ENCODE results near the gene TMOD3.
"Not testable (repeated sequence)": the region's sequence is repeated elsewhere in the genome, so short reads cannot be mapped to it uniquely, and the experiment has no call there.

The TMOD3 gene

DNA sequence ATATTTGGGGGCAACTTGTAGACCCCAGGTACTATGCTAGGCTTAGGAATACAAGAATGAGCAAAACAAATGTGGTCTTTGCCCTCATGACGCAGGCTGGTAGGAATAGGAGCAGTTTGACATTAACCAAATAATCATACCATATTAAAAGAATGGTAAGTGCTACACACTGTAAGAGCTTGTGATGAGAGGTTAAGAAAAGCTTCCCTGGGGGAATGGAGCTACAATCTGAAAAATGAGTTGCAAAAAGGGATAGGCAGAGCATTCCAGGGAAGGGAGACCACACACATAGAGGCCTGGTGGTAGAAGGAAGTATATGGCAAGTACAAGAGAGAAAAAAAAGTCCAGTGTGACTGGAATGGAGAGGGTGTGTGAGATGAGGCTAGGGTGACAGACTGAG, 37.3 kb downstream of the TMOD3 start:
- no peak for DNase-seq

DNA sequence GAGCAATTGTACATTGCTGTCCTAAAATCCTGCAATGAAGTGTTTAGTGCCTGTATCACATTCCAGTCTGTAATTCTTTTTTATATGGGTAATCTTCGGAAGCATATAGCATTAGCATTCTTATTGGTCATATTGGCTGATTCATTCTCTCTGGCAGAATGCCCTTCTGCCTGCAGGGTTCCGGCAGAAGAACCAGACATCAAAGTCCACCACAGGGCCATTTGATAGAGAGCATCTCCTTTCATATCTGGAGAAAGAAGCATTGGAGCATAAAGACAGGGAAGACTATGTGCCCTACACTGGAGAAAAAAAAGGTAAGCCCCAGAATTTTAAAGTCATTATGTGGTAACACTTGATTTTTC, 39.6 kb downstream of the TMOD3 start:
- DNase-seq, result no peak

DNA sequence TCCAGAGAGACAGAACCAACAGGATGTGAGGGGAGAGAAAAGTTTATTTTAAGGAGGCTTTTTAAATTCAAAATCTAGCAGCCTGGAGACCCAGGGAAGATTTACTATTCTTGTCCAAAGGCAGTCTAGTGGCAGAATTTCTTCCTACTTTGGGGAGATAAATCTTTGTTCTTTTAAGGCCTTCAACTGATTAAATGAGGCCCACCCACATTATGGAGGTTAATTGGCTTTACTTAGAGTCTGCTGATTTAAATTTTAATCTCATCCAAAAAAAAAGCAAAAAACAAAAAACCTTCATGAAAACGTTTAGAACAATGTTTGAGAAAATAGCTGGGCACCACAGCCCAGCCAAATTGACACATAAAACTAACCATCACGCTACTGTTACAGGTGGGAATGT, 41.3 kb downstream of the TMOD3 start:
- DNase-seq, result no peak

DNA sequence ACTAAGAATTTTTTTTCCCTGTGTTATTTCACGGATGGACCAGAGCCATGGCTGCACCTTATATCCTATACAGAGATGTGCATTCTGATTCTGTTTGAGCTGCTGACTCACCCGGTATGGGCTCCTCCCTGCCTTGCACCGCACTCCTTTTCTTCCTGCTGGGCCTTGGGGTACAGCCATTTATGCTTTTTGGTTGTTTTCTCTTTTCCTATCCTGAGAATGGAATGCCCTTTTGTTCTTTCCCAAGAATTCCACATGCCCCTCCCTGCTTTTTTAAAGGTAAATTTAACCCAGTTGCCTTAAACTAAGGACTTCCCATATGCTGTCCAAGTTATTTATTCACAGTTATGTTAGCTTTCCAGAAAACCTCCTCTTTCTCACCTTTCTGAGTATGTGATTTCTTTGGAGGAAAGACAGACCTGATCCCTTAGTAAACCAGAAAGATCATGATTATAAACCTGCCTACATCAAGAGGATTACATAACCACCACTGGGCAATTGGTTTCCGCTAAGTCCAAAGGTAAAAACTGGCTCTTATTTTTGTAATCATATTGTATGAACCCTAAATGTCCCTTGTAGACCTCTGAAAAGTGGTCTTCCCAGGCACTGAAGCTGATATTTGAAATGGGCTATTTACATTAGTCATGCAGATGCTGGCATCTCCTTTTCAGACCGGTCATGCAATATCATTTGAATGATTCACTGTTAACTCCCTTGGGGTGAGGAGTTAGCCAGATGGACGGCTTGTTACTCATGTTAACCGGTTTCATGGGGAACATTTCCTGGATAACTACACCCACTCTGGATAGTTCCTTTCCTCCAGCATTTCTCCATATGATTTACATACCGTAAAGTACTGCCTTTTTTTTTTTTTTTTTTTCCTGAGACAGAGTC, 45.5 kb downstream of the TMOD3 start:
- no peak for DNase-seq

DNA sequence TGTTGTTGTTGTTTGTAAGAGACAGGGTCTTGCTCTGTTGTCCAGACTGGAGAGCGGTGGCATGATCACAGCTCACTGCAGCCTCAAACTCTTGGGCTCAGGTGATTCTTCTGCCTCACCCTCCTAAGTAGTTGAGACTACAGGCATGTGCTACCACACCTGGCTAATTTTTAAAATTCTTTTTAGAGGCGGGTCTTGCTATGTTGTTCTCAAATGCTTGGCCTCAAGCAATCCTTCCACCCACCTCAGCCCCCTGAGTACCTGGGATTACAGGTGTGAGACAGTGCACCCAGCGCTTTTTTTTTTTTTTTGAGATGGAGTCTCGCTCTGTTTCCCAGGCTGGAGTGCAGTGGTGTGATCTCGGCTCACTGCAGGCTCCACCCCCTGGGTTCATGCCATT, 46.7 kb downstream of the TMOD3 start:
- no peak for DNase-seq

DNA sequence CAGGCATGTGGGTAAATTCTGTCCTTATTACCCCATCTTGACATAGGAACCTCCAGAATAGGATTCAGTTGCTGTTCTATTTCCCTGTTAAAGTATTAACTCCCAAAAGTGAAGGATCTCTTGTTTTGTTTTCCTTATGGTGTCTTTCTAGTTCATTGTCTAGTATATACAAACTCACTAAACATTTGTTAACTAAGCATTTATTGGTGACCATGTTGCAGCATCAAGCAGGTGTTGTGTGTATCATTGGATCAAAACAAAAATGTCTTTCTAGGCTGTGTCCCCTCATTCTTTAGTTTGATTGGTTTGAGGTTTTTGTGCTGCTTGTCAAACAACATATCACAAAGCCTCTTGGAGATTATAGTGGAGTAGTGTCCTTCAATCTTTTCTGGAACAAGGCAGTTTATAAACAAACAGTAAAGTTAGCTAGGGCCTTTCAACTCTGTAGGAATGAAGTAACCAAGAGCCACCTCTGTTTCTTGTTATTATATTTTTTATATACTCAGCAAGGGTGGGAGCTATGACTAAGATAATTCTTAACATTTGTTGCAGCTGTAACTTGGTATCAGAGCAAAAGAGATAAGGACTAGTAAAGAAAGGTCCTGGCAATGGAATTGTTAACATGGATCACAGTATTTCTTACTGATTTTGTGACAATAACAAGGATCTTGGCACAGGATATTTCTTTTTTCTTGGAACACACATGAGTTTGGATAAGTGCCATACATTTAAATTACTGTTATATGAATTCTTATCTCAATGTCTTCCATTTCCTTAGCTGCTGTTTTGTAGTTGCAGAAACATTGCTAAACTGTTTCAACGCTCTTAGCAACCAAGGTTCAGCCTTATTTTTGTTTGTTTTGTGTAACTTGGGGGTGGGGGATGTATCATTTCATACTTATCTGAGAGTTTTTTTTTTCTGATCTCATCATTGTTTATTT, 49.3 kb downstream of the TMOD3 start:
- DNase-seq, result no peak

DNA sequence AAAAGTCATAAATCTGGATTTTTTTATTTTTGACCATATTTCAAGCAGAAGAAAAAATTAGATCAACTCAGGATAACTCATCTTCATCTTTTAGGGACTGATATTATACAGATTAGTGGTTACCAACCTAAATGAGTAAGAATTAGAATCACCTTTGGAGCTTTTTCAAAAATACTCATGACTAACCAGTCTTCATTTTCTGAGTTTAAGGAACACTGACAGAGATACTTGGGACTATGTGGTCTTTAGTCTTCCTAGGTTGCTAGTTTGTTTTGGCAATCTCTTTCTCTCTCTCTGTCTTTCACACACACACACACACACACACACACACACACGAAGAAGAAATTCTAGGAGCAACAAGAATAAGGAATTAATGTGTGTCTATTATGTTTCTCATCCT, 50.1 kb downstream of the TMOD3 start:
- no peak for DNase-seq

DNA sequence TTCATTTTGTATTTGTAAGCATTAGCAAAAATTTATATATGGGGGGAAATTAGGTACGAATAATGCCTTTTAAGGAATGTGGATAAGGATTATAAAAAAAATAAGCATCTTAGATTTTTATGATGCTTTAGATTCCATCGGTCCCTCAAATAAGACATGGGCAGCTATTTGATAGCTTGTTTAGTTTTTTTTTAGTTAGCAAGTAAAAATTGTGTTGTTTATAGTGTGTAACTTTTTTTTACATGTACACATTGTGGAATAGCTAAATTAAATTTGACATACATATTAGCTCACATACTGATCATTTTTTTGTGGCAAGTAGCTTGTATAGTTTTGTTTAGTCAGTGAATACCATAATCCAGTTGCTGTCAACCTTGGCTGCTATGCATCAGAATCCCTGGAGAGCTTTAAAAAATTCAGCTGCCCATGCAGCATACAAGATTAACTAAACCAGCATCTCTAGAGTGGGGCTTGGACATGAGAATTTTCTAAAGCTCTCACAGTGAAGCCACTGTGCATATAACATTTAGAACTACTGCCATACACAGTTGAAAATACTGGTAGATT, 53.9 kb downstream of the TMOD3 start:
- no peak for DNase-seq

DNA sequence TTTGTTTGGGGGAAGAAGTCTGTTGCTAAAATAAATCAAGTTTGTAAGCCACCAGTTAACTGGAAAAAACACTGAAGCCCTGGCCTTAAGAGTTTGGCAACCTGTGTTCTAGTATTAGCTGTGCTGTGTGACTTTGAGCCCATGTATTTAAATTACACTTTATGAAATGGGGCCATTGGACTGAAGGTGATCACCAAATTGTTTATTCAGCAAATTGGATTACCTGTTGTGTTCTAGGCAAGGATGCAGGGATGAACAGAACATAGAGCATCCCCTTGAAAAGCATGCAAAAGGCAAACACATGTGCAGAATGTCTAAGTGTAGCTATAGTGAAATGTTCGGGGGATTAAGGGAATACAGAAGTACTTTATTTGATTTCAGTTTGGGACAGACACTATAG, 54.6 kb downstream of the TMOD3 start:
- no peak for DNase-seq

DNA sequence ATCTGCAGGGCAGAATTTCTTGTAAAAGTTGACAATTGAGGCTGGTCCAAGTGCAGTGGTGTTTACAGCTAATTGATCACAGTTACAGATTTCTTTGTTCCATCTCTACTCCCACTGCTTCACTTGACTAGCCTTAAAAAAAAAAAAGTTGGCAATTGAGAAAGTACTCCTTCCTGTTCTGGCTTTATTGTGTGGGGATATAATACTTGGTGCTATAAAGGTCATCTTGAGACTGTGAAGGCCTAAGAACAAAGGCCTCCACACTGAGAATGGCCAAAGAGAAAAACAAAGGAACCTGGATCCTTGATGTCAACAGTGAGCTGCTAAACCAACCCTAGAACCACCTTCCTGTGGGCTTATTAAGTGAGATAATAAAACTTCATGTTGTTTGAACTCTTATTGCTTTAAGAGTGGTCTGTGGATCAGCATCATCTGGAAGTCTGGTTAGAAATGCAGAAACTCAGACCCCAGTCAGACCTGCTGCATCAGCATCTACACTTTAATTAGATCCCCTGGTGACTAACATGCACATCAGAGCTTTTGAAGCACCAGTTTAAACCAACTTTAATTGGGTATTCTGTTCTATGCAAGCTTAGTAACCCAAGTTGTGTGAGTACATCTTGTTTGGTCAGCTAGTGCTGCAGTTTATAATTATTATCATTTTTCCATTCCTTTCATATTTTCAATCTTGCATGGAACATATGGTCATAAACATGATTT, 55.2 kb downstream of the TMOD3 start:
- no peak for DNase-seq

DNA sequence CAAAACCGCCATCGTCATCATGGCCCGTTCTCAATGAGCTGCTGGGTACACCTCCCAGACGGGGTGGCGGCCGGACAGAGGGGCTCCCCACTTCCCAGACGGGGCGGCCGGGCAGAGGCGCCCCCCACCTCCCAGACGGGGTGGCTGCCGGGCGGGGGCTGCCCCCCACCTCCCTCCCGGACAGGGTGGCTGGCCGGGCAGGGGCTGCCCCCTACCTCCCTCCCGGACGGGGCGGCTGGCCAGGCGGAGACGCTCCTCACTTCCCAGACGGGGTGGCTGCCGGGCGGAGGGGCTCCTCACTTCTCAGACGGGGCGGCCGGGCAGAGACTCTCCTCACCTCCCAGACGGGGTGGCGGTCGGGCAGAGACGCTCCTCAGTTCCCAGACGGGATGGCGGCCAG, 56.3 kb downstream of the TMOD3 start:
- not testable (repeated sequence) for DNase-seq

DNA sequence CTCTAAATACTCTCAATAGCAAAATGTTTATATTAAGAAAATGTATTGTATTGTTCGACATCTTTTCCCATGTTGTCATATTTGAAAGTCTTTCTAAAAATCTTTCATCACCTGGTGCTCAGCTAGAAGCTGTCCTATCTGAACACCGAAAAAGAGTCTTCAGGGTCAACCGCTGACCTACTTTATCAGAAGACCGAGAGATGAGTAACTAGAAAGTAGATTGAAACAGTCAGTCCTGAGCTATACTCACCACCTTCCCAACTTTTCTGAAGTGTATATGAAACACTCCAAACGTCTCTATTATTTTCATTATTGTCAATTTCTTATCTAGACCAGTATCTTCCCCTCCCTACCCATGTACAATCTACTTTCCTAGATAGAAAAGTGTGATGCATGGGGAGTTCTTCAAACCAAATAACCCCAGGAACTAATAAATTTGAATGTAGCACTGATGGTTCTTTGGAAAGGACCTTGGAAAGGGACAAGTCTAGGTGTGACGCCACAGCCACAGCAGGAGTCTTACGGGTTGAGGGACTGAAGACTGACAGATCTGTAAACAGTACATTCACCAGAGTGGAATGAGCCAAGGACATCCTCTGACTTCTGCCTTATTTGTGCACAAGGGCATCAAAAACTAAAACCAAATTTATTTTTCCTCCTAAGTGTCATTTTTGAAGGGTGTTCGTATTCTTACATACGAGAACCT, 58.6 kb downstream of the TMOD3 start:
- no peak for DNase-seq

DNA sequence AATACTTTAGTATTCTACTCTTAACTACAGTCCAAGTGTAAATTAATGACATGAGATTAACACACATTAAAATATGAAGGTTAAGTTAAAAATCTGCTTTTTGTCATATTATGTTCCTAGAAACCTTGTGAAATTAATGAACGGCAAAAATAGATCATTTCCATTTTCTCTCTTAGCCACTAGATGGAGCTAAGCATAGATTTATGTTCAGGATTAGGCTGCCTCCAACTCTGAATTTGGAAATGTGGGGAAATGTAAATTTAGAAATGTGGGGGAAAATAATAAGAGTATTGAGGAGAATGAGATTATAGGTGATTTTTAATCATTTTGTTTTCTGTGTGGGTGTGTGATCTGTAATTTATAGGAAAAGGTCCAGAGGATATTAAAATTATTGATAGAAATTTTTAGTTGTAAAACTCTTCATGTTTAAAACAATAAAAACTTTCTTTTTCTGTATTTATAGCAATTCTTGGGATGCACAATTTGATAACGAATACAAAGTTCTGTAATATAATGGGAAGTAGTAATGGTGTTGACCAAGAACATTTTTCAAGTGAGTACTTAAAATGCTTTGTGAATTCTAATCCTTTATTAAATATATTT, 59.2 kb downstream of the TMOD3 start:
- no peak for DNase-seq

DNA sequence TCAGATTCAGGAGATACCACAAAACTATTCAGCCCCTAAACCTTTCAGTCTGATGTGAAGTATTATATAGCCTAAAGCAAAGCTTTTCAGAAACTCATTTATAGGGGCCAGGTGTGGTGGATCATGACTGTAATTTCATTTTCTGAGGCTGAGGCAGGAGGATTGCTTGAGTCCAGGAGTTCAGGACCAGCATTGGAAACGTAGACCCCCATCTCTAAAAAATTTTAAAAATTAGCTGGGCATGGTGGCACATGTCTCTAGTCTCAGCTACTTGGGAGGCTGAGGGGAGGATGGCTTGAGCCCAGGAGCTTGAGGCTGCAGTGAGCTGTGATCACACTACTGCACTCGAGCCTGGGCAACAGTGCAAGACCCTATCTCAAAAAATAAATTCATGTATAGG, 60.0 kb downstream of the TMOD3 start:
- DNase-seq, result no peak

DNA sequence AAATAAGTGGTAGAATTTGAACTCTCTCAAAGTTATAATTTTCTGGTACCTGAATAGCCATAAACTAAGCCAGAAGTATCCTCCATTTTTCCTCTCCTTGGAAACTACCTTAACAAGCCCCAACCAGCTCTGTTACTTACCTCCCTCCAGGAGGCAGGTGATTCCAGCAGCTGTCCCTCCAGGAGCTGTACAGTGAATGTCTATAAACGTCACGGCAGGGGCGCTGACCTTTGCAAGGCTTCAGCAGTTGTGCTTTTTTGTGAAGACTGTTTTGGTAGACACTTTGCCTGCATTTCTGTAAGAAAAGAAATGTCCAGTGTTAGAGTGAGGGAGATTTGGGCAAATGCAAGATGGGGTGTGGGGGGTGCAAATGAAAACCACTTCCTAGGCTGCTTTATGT, 75.0 kb downstream of the TMOD3 start:
- DNase-seq, result no peak

DNA sequence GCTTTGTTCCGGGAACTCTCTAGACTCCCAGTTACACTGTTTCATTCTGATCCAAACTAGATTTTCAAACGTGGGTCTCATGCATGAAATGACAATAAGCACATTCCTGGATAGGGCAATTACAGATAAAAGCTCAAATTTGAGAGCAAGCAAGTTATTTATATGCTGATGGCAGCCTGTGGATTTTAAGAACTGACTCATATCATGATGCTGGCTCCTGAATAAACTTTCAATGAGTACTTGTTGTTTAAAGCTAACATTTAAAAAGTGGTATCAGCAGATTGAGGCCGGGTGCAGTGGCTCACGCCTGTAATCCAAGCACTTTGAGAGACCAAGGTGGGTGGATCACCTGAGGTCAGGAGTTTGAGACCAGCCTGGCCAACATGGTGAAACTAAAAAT, 75.5 kb downstream of the TMOD3 start:
- no peak for DNase-seq

DNA sequence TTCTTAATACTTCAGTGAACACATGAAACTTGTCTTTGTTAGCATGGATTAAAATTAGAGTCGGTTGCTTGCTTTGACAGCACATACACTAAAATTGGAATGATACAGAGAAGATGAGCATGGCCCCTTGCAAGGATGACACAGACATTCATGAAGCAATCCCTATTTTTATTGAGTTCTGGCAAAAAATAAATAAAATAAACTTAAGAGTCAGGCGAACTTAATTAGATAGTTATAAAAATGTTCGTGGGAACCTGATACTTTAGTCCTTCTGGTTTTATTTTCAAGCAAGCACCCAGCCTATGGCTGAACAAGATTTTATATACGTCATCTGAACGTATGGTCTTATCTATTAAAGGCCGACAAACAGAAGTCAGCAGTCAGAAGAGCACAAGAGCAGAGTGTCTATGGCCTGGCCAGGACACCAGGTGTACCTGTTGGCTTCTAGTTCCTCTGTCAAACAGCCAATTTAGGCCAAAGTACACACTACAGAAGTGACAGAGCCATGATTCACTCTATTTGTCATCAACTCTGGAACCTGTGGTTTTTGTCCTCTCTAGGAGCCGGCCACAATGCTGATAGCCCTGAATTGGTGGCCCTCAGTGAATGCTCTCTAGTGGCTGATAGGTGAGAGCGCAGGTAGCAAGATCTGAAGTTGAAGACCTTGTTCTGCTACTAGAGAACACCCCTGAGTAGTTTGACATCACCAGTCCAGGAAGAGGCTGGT, 77.8 kb downstream of the TMOD3 start:
- peak; percentile 2 for DNase-seq

DNA sequence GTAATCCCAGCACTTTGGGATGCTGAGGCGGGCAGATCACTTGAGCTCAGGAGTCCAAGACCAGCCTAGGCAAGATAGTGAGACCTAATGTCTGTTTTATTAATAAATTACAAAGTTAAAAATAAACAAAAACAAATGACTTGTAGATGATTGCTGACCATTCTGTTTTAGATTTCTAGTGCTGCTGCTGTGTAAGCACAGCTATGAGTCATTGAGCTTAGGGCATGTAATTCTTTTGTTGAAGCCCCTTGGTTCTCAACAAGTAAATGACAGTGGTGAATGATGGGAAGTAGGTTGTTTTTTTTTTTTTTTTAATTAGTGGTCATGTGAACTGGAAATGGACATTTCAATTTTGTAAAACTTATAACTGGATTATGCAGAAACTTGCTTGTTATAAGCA, 78.9 kb downstream of the TMOD3 start:
- DNase-seq, result no peak

DNA sequence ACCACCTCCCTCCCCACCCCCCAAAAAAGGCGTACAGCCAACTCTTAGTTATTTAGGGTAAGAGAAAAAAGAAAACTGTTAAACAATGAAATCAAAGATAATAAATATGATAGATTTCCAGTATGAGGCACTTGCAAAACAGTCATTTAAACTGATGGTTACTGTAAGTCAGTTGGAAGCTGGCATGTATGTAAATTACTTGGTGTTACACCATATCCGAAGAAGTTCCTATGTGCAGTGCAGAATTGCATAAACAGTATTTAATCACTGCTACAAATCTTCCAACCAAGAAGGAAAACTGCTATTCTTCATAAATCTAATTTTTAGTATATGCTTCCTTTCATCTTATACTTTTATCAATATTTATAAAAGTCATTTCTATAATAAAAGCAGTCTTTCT, 80.1 kb downstream of the TMOD3 start:
- DNase-seq, result no peak

DNA sequence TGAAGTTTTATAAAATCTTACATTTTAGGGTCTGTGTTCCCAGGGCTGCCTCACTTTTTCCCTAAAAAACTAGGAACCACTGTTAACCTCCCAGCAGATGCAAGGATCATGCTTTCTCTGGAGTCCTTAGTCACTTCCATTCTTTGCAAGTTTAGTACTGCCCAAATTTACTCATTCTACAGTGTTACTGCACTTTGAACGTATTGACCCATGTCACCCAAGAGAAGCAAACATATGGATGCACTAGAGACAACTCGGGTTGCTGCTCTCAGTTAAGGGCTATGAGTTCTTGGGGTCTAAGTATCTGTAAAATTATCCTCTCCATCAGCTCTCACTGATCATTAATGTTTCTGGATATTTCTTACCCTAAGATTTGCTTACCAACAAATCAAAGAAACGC, 83.1 kb downstream of the TMOD3 start:
- DNase-seq, result no peak

DNA sequence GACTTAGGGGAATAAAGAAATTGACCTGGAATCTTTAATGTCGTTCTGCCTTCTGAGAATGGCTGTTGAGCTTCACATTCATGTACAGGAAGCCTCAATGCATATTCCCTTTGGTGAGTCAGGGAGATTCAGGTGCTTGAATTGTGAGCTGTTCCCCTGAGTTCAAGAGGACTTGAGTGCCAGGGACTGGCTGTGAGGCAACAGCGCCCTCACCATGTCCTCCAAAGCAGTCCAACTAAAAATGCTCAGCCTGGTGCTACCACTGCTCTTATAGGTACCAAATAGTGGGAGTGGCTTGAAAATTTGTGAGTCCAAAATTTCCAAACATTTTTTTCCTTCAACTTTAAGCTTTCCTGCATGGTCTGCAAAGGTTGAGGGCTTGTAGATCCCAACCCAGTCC, 88.0 kb downstream of the TMOD3 start:
- DNase-seq, result no peak

Measured in DMS79 (cell line).